GM21528 (cell line): ENCODE data around the gene CRIM1.
"Not testable (repeated sequence)": the region's sequence is repeated elsewhere in the genome, so short reads cannot be mapped to it uniquely, and the experiment has no call there.

Source experiments
- ATAC-seq: cut with Tn5 transposase; IDR thresholded peaks from one replicate; pipeline ENCODE4 v1.9.1; 2021; ENCODE audit warnings: mild to moderate bottlenecking, moderate library complexity; ENCODE audit not compliant: unreplicated experiment, low FRiP score

The CRIM1 gene

GRCh38 chr2:36351736-36352349 lies 3.7 kb upstream of the CRIM1 start:
- no peak for ATAC-seq

GRCh38 chr2:36352701-36353100 lies 2.9 kb upstream of the CRIM1 start:
- no peak for ATAC-seq

- ATAC-seq: no peak
Observed at GRCh38 chr2:36354811-36355150, 797 bp upstream of the CRIM1 start.

GRCh38 chr2:36355890-36356297 lies 316 bp downstream of the CRIM1 start:
- ATAC-seq: no peak

GRCh38 chr2:36356298-36356989 lies 866 bp downstream of the CRIM1 start:
- peak; percentile 19 for ATAC-seq

- ATAC-seq: peak; percentile 34
Observed at GRCh38 chr2:36356990-36357846, 1.6 kb downstream of the CRIM1 start.

- no peak for ATAC-seq
Observed at GRCh38 chr2:36357847-36358659, 2.5 kb downstream of the CRIM1 start.

- ATAC-seq: no peak
Observed at GRCh38 chr2:36359067-36359466, 3.5 kb downstream of the CRIM1 start.

- ATAC-seq: no peak
Observed at GRCh38 chr2:36360063-36360462, 4.5 kb downstream of the CRIM1 start.

- ATAC-seq: no peak
Observed at GRCh38 chr2:36360834-36361233, 5.3 kb downstream of the CRIM1 start.

- no peak for ATAC-seq
Observed at GRCh38 chr2:36361396-36361795, 5.8 kb downstream of the CRIM1 start.

GRCh38 chr2:36362291-36362690 lies 6.7 kb downstream of the CRIM1 start:
- no peak for ATAC-seq

- ATAC-seq: not testable (repeated sequence)
Observed at GRCh38 chr2:36363085-36363484, 7.5 kb downstream of the CRIM1 start.

GRCh38 chr2:36366491-36367120 lies 11.0 kb downstream of the CRIM1 start:
- ATAC-seq: no peak

GRCh38 chr2:36367486-36367885 lies 11.9 kb downstream of the CRIM1 start:
- no peak for ATAC-seq

GRCh38 chr2:36367895-36368353 lies 12.3 kb downstream of the CRIM1 start:
- no peak for ATAC-seq

GRCh38 chr2:36368438-36368837 lies 12.9 kb downstream of the CRIM1 start:
- ATAC-seq: no peak

GRCh38 chr2:36369163-36369562 lies 13.6 kb downstream of the CRIM1 start:
- no peak for ATAC-seq

- ATAC-seq: no peak
Observed at GRCh38 chr2:36369716-36370115, 14.1 kb downstream of the CRIM1 start.

- ATAC-seq: no peak
Observed at GRCh38 chr2:36370281-36370680, 14.7 kb downstream of the CRIM1 start.
